ENCODE data around the gene NDUFS6. TPM values are rescaled to one million over a fixed set of nuclear protein-coding genes. Genes with fewer than 3 reads are reported as not detected.

NDUFS6 gene
- total and polyA plus RNA-seq, 2 of the 8 experiments (the other 6 are each of a cell fraction or from before 2014, with no cell fraction given), result 72.7 to 191 TPM

DNA sequence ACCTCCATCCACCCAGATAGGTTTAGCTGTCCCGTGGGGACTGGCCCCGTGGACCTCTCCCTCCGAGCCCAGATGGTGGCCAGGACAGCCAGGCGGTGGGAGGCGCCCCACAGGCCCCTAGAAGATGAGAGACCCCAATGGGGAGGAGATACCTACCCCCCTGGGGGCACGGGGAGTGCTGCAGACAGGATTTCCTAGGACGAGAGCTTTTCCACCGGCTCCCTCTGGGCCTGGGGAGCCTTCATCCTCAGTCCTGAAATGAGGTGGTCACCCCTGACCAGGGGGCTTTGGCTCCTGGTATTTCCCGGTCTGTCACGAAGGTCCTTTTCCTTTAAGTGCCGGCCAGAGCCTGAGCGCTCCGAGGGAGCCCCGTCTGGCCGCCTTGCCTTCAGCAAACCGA is 48.3 kb upstream of the NDUFS6 start (continued):
- TF ChIP-seq PHF8 (conservative IDR thresholded peaks at IDR 0.05; ENCODE audit: low read depth, low read length) (no peak), GABPA (IDR thresholded peaks at IDR 0.05; ENCODE audit: borderline replicate concordance, insufficient read depth, low read length) (no peak), POLR2A (IDR thresholded peaks at IDR 0.05; ENCODE audit: control extremely low read depth in 1 of 2, low read depth in 2 of 2, low read length in 2 of 2) (no peak), RFX5 (IDR thresholded peaks at IDR 0.05; ENCODE audit: borderline replicate concordance, low read depth, low read length) (no peak), TEAD4 (IDR thresholded peaks at IDR 0.05; ENCODE audit: low read depth, low read length) (no peak), CREB1 (IDR thresholded peaks at IDR 0.05) (no peak)
- TF ChIP-seq, protein P1, sequence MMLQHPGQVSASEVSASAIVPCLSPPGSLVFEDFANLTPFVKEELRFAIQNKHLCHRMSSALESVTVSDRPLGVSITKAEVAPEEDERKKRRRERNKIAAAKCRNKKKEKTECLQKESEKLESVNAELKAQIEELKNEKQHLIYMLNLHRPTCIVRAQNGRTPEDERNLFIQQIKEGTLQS (IDR thresholded peaks at IDR 0.05; ENCODE audit: insufficient read depth, low read depth, low read length), result no peak
